GM10266 (cell line): ENCODE data around the gene MEIS2.

Experiments used
- DNase-seq: peaks from one replicate; pipeline ENCODE4 v3.0.0; 2012; ENCODE audit errors: extremely low spot score
- CTCF ChIP-seq: IDR thresholded peaks from 2 replicates; pipeline ENCODE4 v1.5.1; 2012; ENCODE audit warnings: mild to moderate bottlenecking, low read depth; ENCODE audit not compliant: control insufficient read depth, insufficient read depth; ENCODE audit errors: missing control alignments

Gene MEIS2

GRCh38 chr15:37131621-37132020 lies 31.3 kb upstream of the MEIS2 start:
- DNase-seq, result no peak
- TF ChIP-seq CTCF, result no peak

GRCh38 chr15:37130356-37130755 lies 30.0 kb upstream of the MEIS2 start:
- DNase-seq, result no peak
- TF ChIP-seq CTCF, result no peak

- TF ChIP-seq CTCF, result no peak
- DNase-seq, result no peak
Measured at GRCh38 chr15:37125143-37125542, 24.8 kb upstream of the MEIS2 start.

GRCh38 chr15:37124331-37124730 lies 24.0 kb upstream of the MEIS2 start:
- no peak for DNase-seq
- TF ChIP-seq CTCF, result no peak

- DNase-seq, result no peak
- TF ChIP-seq CTCF, result no peak
Measured at GRCh38 chr15:37122703-37123102, 22.4 kb upstream of the MEIS2 start.

- TF ChIP-seq CTCF, result no peak
- no peak for DNase-seq
Measured at GRCh38 chr15:37121492-37121891, 21.1 kb upstream of the MEIS2 start.

- TF ChIP-seq CTCF, result no peak
- no peak for DNase-seq
Measured at GRCh38 chr15:37117030-37117429, 16.7 kb upstream of the MEIS2 start.
